Skeletal muscle satellite cell (primary cell): ENCODE measurements around the gene HOXA5.

Experiments
- H3K27me3 ChIP-seq: 2 replicates; pipeline ENCODE4 v1.7.0; 2013; ENCODE audit warnings: low read length; ENCODE audit not compliant: control insufficient read depth, insufficient read depth
- H3K36me3 ChIP-seq: 2 replicates; pipeline ENCODE4 v1.7.0; 2013; ENCODE audit warnings: mild to moderate bottlenecking, control low read depth, low read length; ENCODE audit not compliant: insufficient read depth
- H3K4me1 ChIP-seq: 2 replicates; pipeline ENCODE4 v1.7.0; 2013; ENCODE audit warnings: low read length; ENCODE audit not compliant: control insufficient read depth, insufficient read depth
- H3K4me2 ChIP-seq: 2 replicates; pipeline ENCODE4 v1.7.0; 2013; ENCODE audit warnings: mild to moderate bottlenecking, low read length
- H3K4me3 ChIP-seq: 2 replicates; pipeline ENCODE4 v1.7.0; 2013; ENCODE audit warnings: low read length
- H3K9ac ChIP-seq: 2 replicates; pipeline ENCODE4 v1.7.0; 2013; ENCODE audit warnings: mild to moderate bottlenecking, low read depth, low read length, moderate library complexity
- H3K9me3 ChIP-seq: replicated peaks from 2 replicates; pipeline ENCODE4 v1.7.0; 2013; ENCODE audit warnings: mild to moderate bottlenecking, control low read depth, low read length

The HOXA5 gene

GRCh38 chr7:27173511-27173955, 30.1 kb upstream of the HOXA5 start:
- H3K9me3 ChIP-seq, result no peaks in the 10 kb centered on the region
- peaks cover 52% of the 10 kb centered on the region for H3K4me1 ChIP-seq
- peaks cover 19% of the 10 kb centered on the region for H3K36me3 ChIP-seq
- H3K9ac ChIP-seq, result peak overlapping the region; percentile 97
- H3K4me3 ChIP-seq, result peak overlapping the region; percentile 88
- peak overlapping the region; percentile 98 for H3K4me2 ChIP-seq
- no peaks in the 10 kb centered on the region for H3K27me3 ChIP-seq

- Histone ChIP-seq H3K27me3 (no peaks in the 10 kb centered on the region), H3K4me3 (peak overlapping the region; percentile 88), H3K36me3 (peaks cover 19% of the 10 kb centered on the region), H3K9me3 (no peaks in the 10 kb centered on the region), H3K4me1 (peaks cover 58% of the 10 kb centered on the region), H3K9ac (peak overlapping the region; percentile 97), H3K4me2 (peak overlapping the region; percentile 98)
These were observed 29.5 kb upstream of the HOXA5 start for GRCh38 chr7:27172823-27173510.

DNA sequence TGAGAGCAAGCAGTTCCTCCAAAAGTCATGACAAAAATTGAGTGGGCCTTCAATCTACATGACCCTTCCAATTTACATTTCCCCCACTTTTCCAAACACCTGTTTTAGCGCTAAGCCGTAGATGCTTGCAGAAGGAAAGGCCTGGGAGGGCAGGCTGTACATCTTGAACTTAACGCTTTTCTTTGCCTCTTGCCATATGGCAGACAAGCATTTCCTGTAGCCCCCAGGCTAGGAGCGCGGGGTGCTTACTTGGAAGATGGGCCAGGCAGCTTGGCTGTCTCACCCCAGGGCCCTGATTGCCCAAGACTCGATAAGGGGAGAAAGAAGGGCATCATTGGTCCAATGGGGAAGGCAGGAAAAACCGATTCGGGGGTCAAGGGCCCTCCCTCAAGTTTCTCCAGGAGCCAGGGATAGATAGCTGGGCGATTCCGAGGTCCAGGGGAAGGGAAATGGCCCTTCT, 28.9 kb upstream of the HOXA5 start:
- Histone ChIP-seq H3K4me3 (peak overlapping the region; percentile 88), H3K9me3 (no peaks in the 10 kb centered on the region), H3K9ac (peak overlapping the region; percentile 97)

GRCh38 chr7:27171637-27172314, 28.3 kb upstream of the HOXA5 start:
- Histone ChIP-seq H3K4me1 (peaks cover 57% of the 10 kb centered on the region), H3K36me3 (peaks cover 19% of the 10 kb centered on the region), H3K4me3 (peak overlapping the region; percentile 88), H3K9ac (peak overlapping the region; percentile 97), H3K27me3 (no peaks in the 10 kb centered on the region), H3K4me2 (peak overlapping the region; percentile 98), H3K9me3 (no peaks in the 10 kb centered on the region)

More for the DNA sequence above, 28.9 kb upstream of the HOXA5 start:
- H3K4me1 ChIP-seq, result peaks cover 58% of the 10 kb centered on the region
- H3K36me3 ChIP-seq, result peaks cover 19% of the 10 kb centered on the region
- peak overlapping the region; percentile 98 for H3K4me2 ChIP-seq
- no peaks in the 10 kb centered on the region for H3K27me3 ChIP-seq

- Histone ChIP-seq H3K4me1 (peaks cover 57% of the 10 kb centered on the region), H3K4me3 (peak overlapping the region; percentile 88), H3K4me2 (peak overlapping the region; percentile 98), H3K27me3 (no peaks in the 10 kb centered on the region), H3K9ac (peak overlapping the region; percentile 97), H3K9me3 (no peaks in the 10 kb centered on the region), H3K36me3 (peaks cover 17% of the 10 kb centered on the region)
These were observed 27.8 kb upstream of the HOXA5 start for GRCh38 chr7:27171325-27171636.

GRCh38 chr7:27170426-27171324, 27.2 kb upstream of the HOXA5 start:
- Histone ChIP-seq H3K4me2 (peak overlapping the region; percentile 98), H3K9ac (peak overlapping the region; percentile 97), H3K9me3 (no peaks in the 10 kb centered on the region), H3K27me3 (no peaks in the 10 kb centered on the region), H3K4me3 (peak overlapping the region; percentile 88), H3K36me3 (peaks cover 13% of the 10 kb centered on the region), H3K4me1 (peaks cover 55% of the 10 kb centered on the region)

DNA sequence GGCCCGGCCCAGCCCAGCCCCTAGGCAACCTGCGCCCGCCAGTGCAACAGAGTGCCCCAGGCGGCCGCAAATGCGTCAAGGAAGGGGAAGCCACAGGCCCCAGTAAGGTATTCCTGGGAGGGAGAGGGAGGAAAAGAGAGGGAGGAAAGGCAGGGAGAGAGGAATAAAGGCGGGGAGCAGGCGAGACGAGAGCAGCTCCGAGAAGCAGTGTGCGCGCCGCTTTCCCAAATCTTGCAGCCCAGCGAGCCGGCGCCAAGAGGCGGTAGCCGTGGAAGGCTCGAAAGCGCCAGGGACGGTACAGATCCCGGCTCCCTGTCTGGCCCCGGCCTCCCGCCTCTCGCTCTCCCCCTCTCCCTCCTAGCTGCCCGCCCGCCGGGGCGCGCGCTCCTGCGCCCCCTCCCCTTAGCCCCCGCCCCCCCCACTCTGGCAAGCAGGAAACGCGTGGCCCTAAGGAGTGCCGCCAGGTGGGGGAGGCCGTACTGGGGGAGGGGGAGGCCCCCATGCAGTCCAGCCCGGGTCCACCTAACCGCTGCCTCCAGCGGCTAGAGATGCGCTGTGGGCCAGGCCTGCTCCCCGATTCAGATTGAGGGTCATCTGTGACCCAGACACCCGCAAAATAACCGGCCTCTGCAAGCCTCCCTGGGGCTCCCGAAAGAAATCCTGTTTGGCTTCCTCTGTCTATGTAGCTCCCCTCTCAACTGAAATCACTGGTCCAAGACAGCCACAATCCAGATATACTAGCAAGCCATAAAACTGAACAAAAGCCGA, 26.4 kb upstream of the HOXA5 start:
- Histone ChIP-seq H3K4me1 (peaks cover 47% of the 10 kb centered on the region), H3K9ac (peak overlapping the region; percentile 97)

GRCh38 chr7:27168265-27168947, 24.9 kb upstream of the HOXA5 start:
- Histone ChIP-seq H3K4me3 (peak overlapping the region; percentile 88), H3K4me1 (peaks cover 41% of the 10 kb centered on the region), H3K4me2 (peak overlapping the region; percentile 98), H3K27me3 (no peaks in the 10 kb centered on the region), H3K9ac (peak overlapping the region; percentile 97), H3K36me3 (peaks cover 16% of the 10 kb centered on the region), H3K9me3 (no peaks in the 10 kb centered on the region)

More for the DNA sequence above, 26.4 kb upstream of the HOXA5 start:
- Histone ChIP-seq H3K36me3 (peaks cover 13% of the 10 kb centered on the region), H3K27me3 (no peaks in the 10 kb centered on the region), H3K9me3 (no peaks in the 10 kb centered on the region), H3K4me3 (peak overlapping the region; percentile 88), H3K4me2 (peak overlapping the region; percentile 98)

GRCh38 chr7:27167916-27168264, 24.4 kb upstream of the HOXA5 start:
- peaks cover 41% of the 10 kb centered on the region for H3K4me1 ChIP-seq
- peak overlapping the region; percentile 97 for H3K9ac ChIP-seq
- H3K27me3 ChIP-seq, result no peaks in the 10 kb centered on the region
- peaks cover 21% of the 10 kb centered on the region for H3K36me3 ChIP-seq
- H3K4me2 ChIP-seq, result peak overlapping the region; percentile 98
- H3K4me3 ChIP-seq, result peak overlapping the region; percentile 88
- H3K9me3 ChIP-seq, result no peaks in the 10 kb centered on the region
